ENCODE results near the gene ABHD17C.
"Not testable (repeated sequence)": the region's sequence is repeated elsewhere in the genome, so short reads cannot be mapped to it uniquely, and the experiment has no call there.

Gene ABHD17C

GRCh38 chr15:80695099-80695910 lies at the start of gene ABHD17C:
Gene ABHD17C, plus strand, starts transcription at chr15:80695310. Its CDS starts 120 bp downstream, at chr15:80695430.
- DNase-seq (ENCODE audit: low spot score), result peak; percentile 34

GRCh38 chr15:80645494-80646065 lies 49.5 kb upstream of the ABHD17C start:
- DNase-seq (ENCODE audit: low spot score), result no peak

- not testable (repeated sequence) for DNase-seq (ENCODE audit: low spot score)
These were observed 47.7 kb upstream of the ABHD17C start for GRCh38 chr15:80647424-80647823.

- no peak for DNase-seq (ENCODE audit: low spot score)
These were observed 40.8 kb upstream of the ABHD17C start for GRCh38 chr15:80654299-80654698.

GRCh38 chr15:80659375-80659774 lies 35.7 kb upstream of the ABHD17C start:
- no peak for DNase-seq (ENCODE audit: low spot score)

GRCh38 chr15:80660119-80660518 lies 35.0 kb upstream of the ABHD17C start:
- DNase-seq (ENCODE audit: low spot score), result peak; percentile 47

GRCh38 chr15:80662129-80662528 lies 33.0 kb upstream of the ABHD17C start:
- no peak for DNase-seq (ENCODE audit: low spot score)

- DNase-seq (ENCODE audit: low spot score), result no peak
These were observed 32.2 kb upstream of the ABHD17C start for GRCh38 chr15:80662757-80663553.

GRCh38 chr15:80665151-80665550 lies 30.0 kb upstream of the ABHD17C start:
- DNase-seq (ENCODE audit: low spot score), result no peak

GRCh38 chr15:80667936-80668335 lies 27.2 kb upstream of the ABHD17C start:
- no peak for DNase-seq (ENCODE audit: low spot score)

- DNase-seq (ENCODE audit: low spot score), result no peak
These were observed 26.4 kb upstream of the ABHD17C start for GRCh38 chr15:80668546-80669236.

GRCh38 chr15:80669663-80670273 lies 25.3 kb upstream of the ABHD17C start:
- DNase-seq (ENCODE audit: low spot score), result no peak

- DNase-seq (ENCODE audit: low spot score), result no peak
These were observed 21.4 kb upstream of the ABHD17C start for GRCh38 chr15:80673561-80674244.

- no peak for DNase-seq (ENCODE audit: low spot score)
These were observed 20.9 kb upstream of the ABHD17C start for GRCh38 chr15:80674245-80674614.

GRCh38 chr15:80677041-80677440 lies 18.1 kb upstream of the ABHD17C start:
- no peak for DNase-seq (ENCODE audit: low spot score)

GRCh38 chr15:80679167-80679803 lies 15.8 kb upstream of the ABHD17C start:
- no peak for DNase-seq (ENCODE audit: low spot score)

GRCh38 chr15:80679804-80680175 lies 15.3 kb upstream of the ABHD17C start:
- no peak for DNase-seq (ENCODE audit: low spot score)

GRCh38 chr15:80682201-80682600 lies 12.9 kb upstream of the ABHD17C start:
- no peak for DNase-seq (ENCODE audit: low spot score)

- DNase-seq (ENCODE audit: low spot score), result no peak
These were observed 10.4 kb upstream of the ABHD17C start for GRCh38 chr15:80684697-80685096.

- no peak for DNase-seq (ENCODE audit: low spot score)
These were observed 9.5 kb upstream of the ABHD17C start for GRCh38 chr15:80685628-80686027.

- DNase-seq (ENCODE audit: low spot score), result no peak
These were observed 5.8 kb upstream of the ABHD17C start for GRCh38 chr15:80689294-80689693.
